ENCODE results near the gene COMMD4.
"Not testable (repeated sequence)": the region's sequence is repeated elsewhere in the genome, so short reads cannot be mapped to it uniquely, and the experiment has no call there.

The COMMD4 gene

GRCh38 chr15:75309711-75310110 lies 26.2 kb upstream of the COMMD4 start:
- no peak for TF ChIP-seq CTCF (IDR thresholded peaks at IDR 0.05; ENCODE audit: low read depth, low read length, missing control alignments)
- DNase-seq (ENCODE audit: low read depth) = no peak
- H3K4me3 ChIP-seq (ENCODE audit: low read depth, low read length) = no peak overlapping the region

- H3K4me3 ChIP-seq (ENCODE audit: low read depth, low read length); DNase-seq (ENCODE audit: low read depth): not testable (repeated sequence)
These were observed 23.3 kb upstream of the COMMD4 start for GRCh38 chr15:75312548-75312947.

- DNase-seq (ENCODE audit: low read depth) = no peak
- no peak overlapping the region for H3K4me3 ChIP-seq (ENCODE audit: low read depth, low read length)
- TF ChIP-seq CTCF (IDR thresholded peaks at IDR 0.05; ENCODE audit: low read depth, low read length, missing control alignments) = no peak
These were observed 22.6 kb upstream of the COMMD4 start for GRCh38 chr15:75313116-75313845.

- no peak for DNase-seq (ENCODE audit: low read depth)
- no peak overlapping the region for H3K4me3 ChIP-seq (ENCODE audit: low read depth, low read length)
- no peak for TF ChIP-seq CTCF (IDR thresholded peaks at IDR 0.05; ENCODE audit: low read depth, low read length, missing control alignments)
These were observed 21.1 kb upstream of the COMMD4 start for GRCh38 chr15:75314552-75315290.

GRCh38 chr15:75319231-75319897 lies 16.5 kb upstream of the COMMD4 start:
- not testable (repeated sequence) for H3K4me3 ChIP-seq (ENCODE audit: low read depth, low read length); DNase-seq (ENCODE audit: low read depth)

- no peak for DNase-seq (ENCODE audit: low read depth)
- no peak overlapping the region for H3K4me3 ChIP-seq (ENCODE audit: low read depth, low read length)
- TF ChIP-seq CTCF (IDR thresholded peaks at IDR 0.05; ENCODE audit: low read depth, low read length, missing control alignments) = no peak
These were observed 14.2 kb upstream of the COMMD4 start for GRCh38 chr15:75321711-75322110.

GRCh38 chr15:75325922-75326321 lies 9.9 kb upstream of the COMMD4 start:
- DNase-seq (ENCODE audit: low read depth) = no peak
- H3K4me3 ChIP-seq (ENCODE audit: low read depth, low read length) = no peak overlapping the region
- TF ChIP-seq CTCF (IDR thresholded peaks at IDR 0.05; ENCODE audit: low read depth, low read length, missing control alignments) = no peak
